KMS-11 (cell line): Measurements from ENCODE around the gene OSBPL10.

Experiments
- H2AFZ ChIP-seq: fragments of 200-600 bp; sonication (generic); 2 replicates; pipeline ENCODE4 v1.6.1; 2016; ENCODE audit warnings: antibody characterized with exemption, mixed run types, low read depth
- H3K27ac ChIP-seq: fragments of 200-600 bp; sonication (generic); 2 replicates; pipeline ENCODE4 v1.6.1; 2016; ENCODE audit warnings: mild to moderate bottlenecking, mixed run types
- H3K27me3 ChIP-seq: fragments of 200-600 bp; sonication (generic); 2 replicates; pipeline ENCODE4 v1.6.1; 2017; ENCODE audit warnings: mild to moderate bottlenecking, low read depth, mixed run types, moderate library complexity; ENCODE audit not compliant: insufficient read depth
- H3K36me3 ChIP-seq: fragments of 200-600 bp; sonication (generic); 2 replicates; pipeline ENCODE4 v1.6.1; 2017; ENCODE audit warnings: mild to moderate bottlenecking, mixed run types; ENCODE audit not compliant: insufficient read depth
- H3K4me1 ChIP-seq: fragments of 200-600 bp; sonication (generic); 2 replicates; pipeline ENCODE4 v1.6.1; 2016; ENCODE audit warnings: mild to moderate bottlenecking, low read depth, mixed run types; ENCODE audit not compliant: poor library complexity, severe bottlenecking
- H3K4me2 ChIP-seq: fragments of 200-600 bp; sonication (generic); 2 replicates; pipeline ENCODE4 v1.7.0; 2016; ENCODE audit warnings: mild to moderate bottlenecking, mixed run types
- H3K4me3 ChIP-seq: fragments of 200-600 bp; sonication (generic); IDR thresholded peaks from 2 replicates; pipeline ENCODE4 v1.6.1; 2017; ENCODE audit warnings: low read depth, low read length, mixed read lengths; ENCODE audit not compliant: insufficient read depth
- H3K79me2 ChIP-seq: fragments of 200-600 bp; sonication (generic); 2 replicates; pipeline ENCODE4 v1.6.1; 2016; ENCODE audit warnings: low read depth, mixed run types; ENCODE audit not compliant: insufficient read depth
- H3K9ac ChIP-seq: fragments of 200-600 bp; sonication (generic); 2 replicates; pipeline ENCODE4 v1.6.1; 2016; ENCODE audit warnings: mild to moderate bottlenecking, mixed run types
- H4K20me1 ChIP-seq: fragments of 200-600 bp; sonication (generic); 2 replicates; pipeline ENCODE4 v1.6.1; 2016; ENCODE audit warnings: mild to moderate bottlenecking, mixed run types; ENCODE audit not compliant: insufficient read depth
- TF ChIP-seq, protein P1 (sequence below): fragments of 200-600 bp; sonication (generic); conservative IDR thresholded peaks from 2 replicates; pipeline ENCODE4 v1.6.1; 2017; ENCODE audit warnings: low read depth, mild to moderate bottlenecking, antibody characterized with exemption, low read length, moderate library complexity, mixed read lengths

Gene OSBPL10

DNA sequence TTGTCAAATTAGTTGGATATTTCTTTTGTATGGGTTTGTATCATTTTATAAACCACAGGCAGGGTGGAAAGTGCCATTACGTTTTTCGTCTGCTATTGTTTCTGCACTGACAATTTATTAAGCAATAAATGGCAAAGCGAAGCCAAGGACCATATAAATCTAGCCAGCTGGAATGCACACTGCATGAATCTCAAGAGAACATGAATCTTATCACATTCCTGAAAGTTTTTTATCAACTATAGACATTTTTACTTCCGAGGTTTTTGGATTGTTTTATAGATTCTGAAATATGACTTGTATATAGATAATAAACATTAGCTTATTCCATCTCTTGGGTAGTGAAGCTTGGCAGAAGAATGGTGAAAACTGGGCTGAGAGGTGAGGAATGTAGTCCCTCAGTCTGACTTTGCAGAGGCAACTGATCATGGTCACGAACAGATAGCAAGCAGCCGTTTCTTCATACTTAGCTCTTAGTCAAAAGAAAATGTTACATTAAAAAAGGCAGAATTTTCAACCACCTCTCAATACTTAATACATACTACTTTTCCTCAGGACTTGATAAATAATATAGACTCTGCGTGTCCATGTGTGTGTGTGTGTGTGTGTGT, 102.7 kb downstream of the OSBPL10 start:
- Histone ChIP-seq H3K79me2 (no peaks in the 10 kb centered on the region), H3K4me2 (no peak overlapping the region), H3K36me3 (no peaks in the 10 kb centered on the region), H4K20me1 (no peaks in the 10 kb centered on the region), H2AFZ (no peak overlapping the region), H3K9ac (no peak overlapping the region), H3K27ac (no peak overlapping the region), H3K27me3 (no peaks in the 10 kb centered on the region), H3K4me1 (no peaks in the 10 kb centered on the region), H3K4me3 (no peak overlapping the region)
- TF ChIP-seq, protein P1, sequence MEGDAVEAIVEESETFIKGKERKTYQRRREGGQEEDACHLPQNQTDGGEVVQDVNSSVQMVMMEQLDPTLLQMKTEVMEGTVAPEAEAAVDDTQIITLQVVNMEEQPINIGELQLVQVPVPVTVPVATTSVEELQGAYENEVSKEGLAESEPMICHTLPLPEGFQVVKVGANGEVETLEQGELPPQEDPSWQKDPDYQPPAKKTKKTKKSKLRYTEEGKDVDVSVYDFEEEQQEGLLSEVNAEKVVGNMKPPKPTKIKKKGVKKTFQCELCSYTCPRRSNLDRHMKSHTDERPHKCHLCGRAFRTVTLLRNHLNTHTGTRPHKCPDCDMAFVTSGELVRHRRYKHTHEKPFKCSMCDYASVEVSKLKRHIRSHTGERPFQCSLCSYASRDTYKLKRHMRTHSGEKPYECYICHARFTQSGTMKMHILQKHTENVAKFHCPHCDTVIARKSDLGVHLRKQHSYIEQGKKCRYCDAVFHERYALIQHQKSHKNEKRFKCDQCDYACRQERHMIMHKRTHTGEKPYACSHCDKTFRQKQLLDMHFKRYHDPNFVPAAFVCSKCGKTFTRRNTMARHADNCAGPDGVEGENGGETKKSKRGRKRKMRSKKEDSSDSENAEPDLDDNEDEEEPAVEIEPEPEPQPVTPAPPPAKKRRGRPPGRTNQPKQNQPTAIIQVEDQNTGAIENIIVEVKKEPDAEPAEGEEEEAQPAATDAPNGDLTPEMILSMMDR: no peak

DNA sequence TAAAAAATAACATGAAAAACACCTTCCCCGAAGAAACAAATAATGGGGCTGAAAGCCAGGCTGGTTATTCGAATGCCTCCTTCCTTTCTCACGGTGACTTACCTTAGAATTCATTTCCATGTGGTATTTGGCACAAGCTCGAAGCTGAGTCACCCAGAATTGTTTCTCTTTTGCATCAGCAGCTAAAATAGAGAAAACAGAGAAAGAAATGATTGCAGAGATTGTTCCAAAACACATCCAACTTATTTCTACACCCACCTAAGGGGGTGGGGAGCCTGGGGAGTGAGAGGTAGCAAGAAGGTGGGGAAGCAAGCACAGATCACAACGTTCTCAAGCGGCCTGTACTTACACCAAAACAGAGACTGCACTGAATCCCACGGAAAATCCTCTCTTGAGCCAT, 104.7 kb downstream of the OSBPL10 start:
- H2AFZ ChIP-seq: no peak overlapping the region
- TF ChIP-seq, protein P1: no peak
- no peaks in the 10 kb centered on the region for H3K36me3 ChIP-seq
- no peaks in the 10 kb centered on the region for H4K20me1 ChIP-seq
- H3K9ac ChIP-seq: no peak overlapping the region
- no peak overlapping the region for H3K4me2 ChIP-seq
- H3K27me3 ChIP-seq: no peaks in the 10 kb centered on the region
- H3K79me2 ChIP-seq: no peaks in the 10 kb centered on the region
- H3K4me3 ChIP-seq: no peak overlapping the region
- no peaks in the 10 kb centered on the region for H3K4me1 ChIP-seq
- H3K27ac ChIP-seq: no peak overlapping the region

- no peak overlapping the region for H3K9ac ChIP-seq
- H3K27ac ChIP-seq: no peak overlapping the region
- TF ChIP-seq, protein P1: no peak
- no peaks in the 10 kb centered on the region for H3K4me1 ChIP-seq
- H3K27me3 ChIP-seq: no peaks in the 10 kb centered on the region
- no peak overlapping the region for H3K4me3 ChIP-seq
- H3K36me3 ChIP-seq: no peaks in the 10 kb centered on the region
- no peaks in the 10 kb centered on the region for H3K79me2 ChIP-seq
- H4K20me1 ChIP-seq: no peaks in the 10 kb centered on the region
- no peak overlapping the region for H3K4me2 ChIP-seq
- no peak overlapping the region for H2AFZ ChIP-seq
Measured at GRCh38 chr3:31875437-31875836, 105.6 kb downstream of the OSBPL10 start.

- Histone ChIP-seq H3K4me1 (no peaks in the 10 kb centered on the region), H3K4me2 (no peak overlapping the region), H3K9ac (no peak overlapping the region), H3K4me3 (no peak overlapping the region), H3K79me2 (no peaks in the 10 kb centered on the region), H3K36me3 (no peaks in the 10 kb centered on the region), H3K27ac (no peak overlapping the region), H2AFZ (no peak overlapping the region), H4K20me1 (no peaks in the 10 kb centered on the region), H3K27me3 (no peaks in the 10 kb centered on the region)
- TF ChIP-seq, protein P1: no peak
Measured at GRCh38 chr3:31873254-31873820, 107.7 kb downstream of the OSBPL10 start.
